Fibroblast of lung (primary cell): Measurements from ENCODE around the gene MAP2K6. TPM values are rescaled to one million over a fixed set of nuclear protein-coding genes. Genes with fewer than 3 reads are reported as not detected.

Source experiments
- DNase-seq, 2 donors: peaks; one replicate each; pipeline versions ENCODE4 v3.0.0 to v3.0.0-alpha.2; 2010; ENCODE audit warnings: low read depth in 2 of 2
- H2AFZ ChIP-seq: 2 replicates; pipeline ENCODE4 v1.5.1; 2012; ENCODE audit warnings: low read length, control low read depth, inconsistent platforms
- H3K27ac ChIP-seq: 2 replicates; pipeline ENCODE4 v1.5.1; 2011; ENCODE audit warnings: low read length, control low read depth; ENCODE audit not compliant: insufficient read depth
- H3K27me3 ChIP-seq: 2 replicates; pipeline ENCODE4 v1.5.1; 2011; ENCODE audit warnings: mild to moderate bottlenecking, low read length; ENCODE audit not compliant: control insufficient read depth, insufficient read depth
- H3K36me3 ChIP-seq: 2 replicates; pipeline ENCODE4 v1.5.1; 2011; ENCODE audit warnings: low read length; ENCODE audit not compliant: control insufficient read depth, insufficient read depth
- H3K4me1 ChIP-seq: 2 replicates; pipeline ENCODE4 v1.5.1; 2011; ENCODE audit warnings: low read length; ENCODE audit not compliant: control insufficient read depth, insufficient read depth; ENCODE audit errors: extremely low read depth
- H3K4me2 ChIP-seq: 2 replicates; pipeline ENCODE4 v1.5.1; 2011; ENCODE audit warnings: low read length, control low read depth; ENCODE audit not compliant: insufficient read depth; ENCODE audit errors: extremely low read depth
- H3K4me3 ChIP-seq, 4 experiments: fragments of 200-600 bp in 1 of 4; sonication (generic) in 1 of 4; replicated peaks in 1 of 4; 2 replicates each; pipeline ENCODE4 v1.5.1; 2011 to 2016; ENCODE audit warnings: low read length in 4 of 4, low read depth in 3 of 4, mild to moderate bottlenecking in 3 of 4, control low read depth in 2 of 4, inconsistent platforms in 1 of 4, mixed read lengths in 1 of 4; ENCODE audit not compliant: insufficient read depth in 1 of 4; ENCODE audit errors: control extremely low read depth in 1 of 4
- H3K79me2 ChIP-seq: 2 replicates; pipeline ENCODE4 v1.5.1; 2012; ENCODE audit warnings: mild to moderate bottlenecking, low read length, inconsistent platforms; ENCODE audit not compliant: control insufficient read depth, insufficient read depth
- H3K9ac ChIP-seq: 2 replicates; pipeline ENCODE4 v1.5.1; 2011; ENCODE audit warnings: mild to moderate bottlenecking, low read length, control low read depth; ENCODE audit not compliant: insufficient read depth
- H3K9me3 ChIP-seq: 2 replicates; pipeline ENCODE4 v1.5.1; 2012; ENCODE audit warnings: low read depth, low read length; ENCODE audit not compliant: control insufficient read depth, insufficient read depth
- H4K20me1 ChIP-seq: 2 replicates; pipeline ENCODE4 v1.5.1; 2011; ENCODE audit warnings: low read length; ENCODE audit not compliant: control insufficient read depth, insufficient read depth; ENCODE audit errors: extremely low read depth
- EZH2 ChIP-seq: IDR thresholded peaks from 2 replicates; pipeline ENCODE4 v1.5.1; 2012; ENCODE audit warnings: low read length, control low read depth, mild to moderate bottlenecking; ENCODE audit errors: missing control alignments
- polyA plus RNA-seq, 2 donors: library from polyadenylated mRNA; depleted of rRNA in 1 of 2; stranded (reverse) in 1 of 2; unstranded in 1 of 2; fragments of >200 nt; gene quantifications; 2 replicates each; pipeline ENCODE4 v1.2.1, GENCODE V29; 2011 to 2012; ENCODE audit warnings: missing spikeins in 1 of 2
- total RNA-seq: library from RNA; depleted of rRNA; stranded (reverse); fragments of >200 nt; gene quantifications from 2 replicates; pipeline ENCODE4 v1.2.1, GENCODE V29; 2014
- TF ChIP-seq, protein P1 (sequence below), 2 donors: IDR thresholded peaks in 1 of 2; conservative IDR thresholded peaks in 1 of 2; 1 replicate in 1 of 2; 2 replicates in 1 of 2; pipeline ENCODE4 v1.5.1; 2011 to 2012; ENCODE audit warnings: low read length in 2 of 2, control low read depth in 1 of 2, inconsistent platforms in 1 of 2, low read depth in 1 of 2, mild to moderate bottlenecking in 1 of 2

The MAP2K6 gene
- total and polyA plus RNA-seq, 2 donors (not counting 1 experiment from before 2014, with no cell fraction given) = 2.7 to 39.5 TPM

DNA sequence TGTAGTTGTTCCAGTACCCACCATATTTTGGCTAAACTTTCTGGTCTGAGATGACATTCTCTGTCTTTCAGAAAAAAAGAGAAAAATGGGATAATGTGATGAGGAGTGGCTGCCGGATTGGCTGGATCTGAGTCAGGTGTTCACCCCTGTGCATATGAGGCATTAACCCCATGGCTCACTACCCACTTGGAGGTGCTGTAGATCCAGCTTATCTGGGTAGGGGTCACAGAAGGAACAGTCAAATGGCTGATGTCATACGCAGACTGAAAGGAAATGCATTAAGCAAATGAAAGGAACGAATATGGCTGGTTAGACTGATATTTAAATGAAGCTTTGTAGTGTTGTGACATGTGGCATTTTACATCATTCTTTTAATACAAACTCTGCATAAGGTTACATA, 17.3 kb downstream of the MAP2K6 start:
- Histone ChIP-seq H2AFZ (no peak overlapping the region), H3K27me3 (no peaks in the 10 kb centered on the region), H3K9ac (no peak overlapping the region), H3K4me2 (no peak overlapping the region), H3K27ac (no peak overlapping the region), H3K36me3 (no peaks in the 10 kb centered on the region), H3K9me3 (no peaks in the 10 kb centered on the region), H3K4me1 (no peaks in the 10 kb centered on the region), H3K79me2 (no peaks in the 10 kb centered on the region), H4K20me1 (no peaks in the 10 kb centered on the region), H3K4me3 (no peak overlapping the region)
- no peak for DNase-seq
- TF ChIP-seq EZH2 = no peak
- TF ChIP-seq, protein P1, sequence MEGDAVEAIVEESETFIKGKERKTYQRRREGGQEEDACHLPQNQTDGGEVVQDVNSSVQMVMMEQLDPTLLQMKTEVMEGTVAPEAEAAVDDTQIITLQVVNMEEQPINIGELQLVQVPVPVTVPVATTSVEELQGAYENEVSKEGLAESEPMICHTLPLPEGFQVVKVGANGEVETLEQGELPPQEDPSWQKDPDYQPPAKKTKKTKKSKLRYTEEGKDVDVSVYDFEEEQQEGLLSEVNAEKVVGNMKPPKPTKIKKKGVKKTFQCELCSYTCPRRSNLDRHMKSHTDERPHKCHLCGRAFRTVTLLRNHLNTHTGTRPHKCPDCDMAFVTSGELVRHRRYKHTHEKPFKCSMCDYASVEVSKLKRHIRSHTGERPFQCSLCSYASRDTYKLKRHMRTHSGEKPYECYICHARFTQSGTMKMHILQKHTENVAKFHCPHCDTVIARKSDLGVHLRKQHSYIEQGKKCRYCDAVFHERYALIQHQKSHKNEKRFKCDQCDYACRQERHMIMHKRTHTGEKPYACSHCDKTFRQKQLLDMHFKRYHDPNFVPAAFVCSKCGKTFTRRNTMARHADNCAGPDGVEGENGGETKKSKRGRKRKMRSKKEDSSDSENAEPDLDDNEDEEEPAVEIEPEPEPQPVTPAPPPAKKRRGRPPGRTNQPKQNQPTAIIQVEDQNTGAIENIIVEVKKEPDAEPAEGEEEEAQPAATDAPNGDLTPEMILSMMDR (conservative IDR thresholded peaks at IDR 0.05 in 1 of 2, IDR thresholded peaks at IDR 0.05 in 1 of 2; ENCODE audit: low read depth in 1 of 2, low read length in 2 of 2) = no peak

DNA sequence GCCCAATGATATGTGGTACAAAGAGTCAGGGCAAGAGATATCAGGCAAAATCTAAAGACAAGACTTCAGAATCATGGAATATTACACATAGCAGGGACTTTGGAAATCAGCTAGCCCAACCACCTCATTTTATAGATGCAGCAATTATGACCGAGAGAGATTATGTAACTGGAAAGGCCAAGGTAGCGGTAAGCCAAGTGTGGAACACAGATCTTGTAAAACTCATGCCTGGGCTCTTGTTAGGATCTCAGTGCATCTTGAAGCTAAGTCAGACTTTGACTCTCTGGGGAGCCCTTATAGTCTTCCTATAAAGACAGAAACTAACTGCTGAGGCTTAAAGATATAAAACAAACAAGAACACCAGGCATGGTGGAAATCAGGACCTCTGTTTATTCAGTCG, 18.6 kb downstream of the MAP2K6 start:
- no peak for DNase-seq
- Histone ChIP-seq H3K79me2 (no peaks in the 10 kb centered on the region), H3K36me3 (no peaks in the 10 kb centered on the region), H3K27ac (no peak overlapping the region), H3K9ac (no peak overlapping the region), H3K27me3 (no peaks in the 10 kb centered on the region), H2AFZ (no peak overlapping the region), H3K4me3 (no peak overlapping the region), H3K4me2 (no peak overlapping the region), H3K4me1 (no peaks in the 10 kb centered on the region), H4K20me1 (no peaks in the 10 kb centered on the region), H3K9me3 (no peaks in the 10 kb centered on the region)
- TF ChIP-seq EZH2 = no peak
- TF ChIP-seq, protein P1 (conservative IDR thresholded peaks at IDR 0.05 in 1 of 2, IDR thresholded peaks at IDR 0.05 in 1 of 2; ENCODE audit: low read depth in 1 of 2, low read length in 2 of 2) = no peak

DNA sequence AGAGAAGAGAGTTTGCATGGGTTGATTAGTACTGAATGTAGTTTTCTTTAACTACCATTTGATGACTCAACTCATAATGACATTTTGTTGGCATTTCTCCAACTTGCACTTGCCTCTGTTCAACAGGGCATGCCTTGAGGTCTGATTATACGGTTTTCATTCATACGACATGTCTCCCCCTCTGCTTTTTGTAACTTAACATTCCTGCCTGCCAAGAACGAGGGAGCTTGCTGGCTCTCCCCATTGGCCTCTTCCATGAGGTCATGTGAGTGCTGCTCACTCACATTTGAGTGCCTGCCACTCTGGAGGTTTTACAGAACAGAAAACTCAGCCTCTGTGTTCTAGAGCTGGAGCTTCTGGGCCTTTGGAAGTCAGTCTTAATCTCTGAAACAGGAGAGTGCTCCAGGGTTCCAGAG, 19.7 kb downstream of the MAP2K6 start:
- H3K27me3 ChIP-seq = no peaks in the 10 kb centered on the region
- TF ChIP-seq EZH2 = no peak
- TF ChIP-seq, protein P1 (conservative IDR thresholded peaks at IDR 0.05 in 1 of 2, IDR thresholded peaks at IDR 0.05 in 1 of 2; ENCODE audit: low read depth in 1 of 2, low read length in 2 of 2) = no peak
- DNase-seq = peak; percentile 57 to 81
- H3K9me3 ChIP-seq = no peaks in the 10 kb centered on the region
- H3K79me2 ChIP-seq = no peaks in the 10 kb centered on the region
- no peak overlapping the region for H3K4me2 ChIP-seq
- H3K4me3 ChIP-seq = no peak overlapping the region
- no peaks in the 10 kb centered on the region for H3K4me1 ChIP-seq
- no peak overlapping the region for H2AFZ ChIP-seq
- no peaks in the 10 kb centered on the region for H3K36me3 ChIP-seq
- H4K20me1 ChIP-seq = no peaks in the 10 kb centered on the region
- no peak overlapping the region for H3K9ac ChIP-seq
- no peak overlapping the region for H3K27ac ChIP-seq
